ENCODE results near the gene USP53. TPM values are rescaled to one million over a fixed set of nuclear protein-coding genes. Genes with fewer than 3 reads are reported as not detected.
A peak's percentile ranks its signal among the peaks of the same experiment; 100 is the strongest.

The USP53 gene
- polyA plus RNA-seq, 2 of the 4 experiments (the other 2 are of a cell fraction): 10.2 to 50.7 TPM

GRCh38 chr4:119284876-119285780, 72.6 kb downstream of the USP53 start:
- Histone ChIP-seq H3K27ac (peak overlapping the region; percentile 31 to 49; a peak in 4 of 6 replicates), H3K4me2 (peak overlapping the region; percentile 68), H3K4me3 (peak overlapping the region; percentile 10; the same call in 2 of the 3 replicates), H3K9me3 (no peaks in the 10 kb centered on the region), H3K4me1 (peaks cover 33% of the 10 kb centered on the region; the same call in 2 of the 3 replicates)
- TF ChIP-seq MAFK (IDR thresholded peaks at IDR 0.05; ENCODE audit: partially characterized antibody): peak; percentile 91
- TF ChIP-seq, protein P1, sequence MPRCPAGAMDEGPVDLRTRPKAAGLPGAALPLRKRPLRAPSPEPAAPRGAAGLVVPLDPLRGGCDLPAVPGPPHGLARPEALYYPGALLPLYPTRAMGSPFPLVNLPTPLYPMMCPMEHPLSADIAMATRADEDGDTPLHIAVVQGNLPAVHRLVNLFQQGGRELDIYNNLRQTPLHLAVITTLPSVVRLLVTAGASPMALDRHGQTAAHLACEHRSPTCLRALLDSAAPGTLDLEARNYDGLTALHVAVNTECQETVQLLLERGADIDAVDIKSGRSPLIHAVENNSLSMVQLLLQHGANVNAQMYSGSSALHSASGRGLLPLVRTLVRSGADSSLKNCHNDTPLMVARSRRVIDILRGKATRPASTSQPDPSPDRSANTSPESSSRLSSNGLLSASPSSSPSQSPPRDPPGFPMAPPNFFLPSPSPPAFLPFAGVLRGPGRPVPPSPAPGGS (IDR thresholded peaks at IDR 0.05): no peak
- CTCF ChIA-PET: no interaction called here
- peak; percentile 47 to 67; a peak in 4 of 6 replicates for ATAC-seq
- DNase-seq (ENCODE audit: low read depth in 1 of 2, low spot score in 1 of 2): peak in 1 of 2 experiments; percentile 11
- 1% methylated on average over 4 of the region's 4 CpGs for WGBS (ENCODE audit: missing lambda C conversion rate)
- POLR2A ChIA-PET: no interaction called here
- FAIRE-seq: no peak

GRCh38 chr4:119286377-119287002, 74.0 kb downstream of the USP53 start:
- Histone ChIP-seq H3K9me3 (no peaks in the 10 kb centered on the region), H3K27ac (0 out of 6 replicates have a peak overlapping the region, but pooled peaks of 1 of the 2 experiments have one; percentile 59), H3K4me3 (no peak overlapping the region), H3K4me2 (peak overlapping the region; percentile 68; the same call in 2 of the 3 replicates), H3K4me1 (peaks cover 31% of the 10 kb centered on the region; the same call in 2 of the 3 replicates)
- 20% methylated on average over 3 of the region's 3 CpGs for WGBS (ENCODE audit: missing lambda C conversion rate)
- no peak for TF ChIP-seq GATA3 (IDR thresholded peaks at IDR 0.05; ENCODE audit: borderline replicate concordance)
- TF ChIP-seq, protein P2, sequence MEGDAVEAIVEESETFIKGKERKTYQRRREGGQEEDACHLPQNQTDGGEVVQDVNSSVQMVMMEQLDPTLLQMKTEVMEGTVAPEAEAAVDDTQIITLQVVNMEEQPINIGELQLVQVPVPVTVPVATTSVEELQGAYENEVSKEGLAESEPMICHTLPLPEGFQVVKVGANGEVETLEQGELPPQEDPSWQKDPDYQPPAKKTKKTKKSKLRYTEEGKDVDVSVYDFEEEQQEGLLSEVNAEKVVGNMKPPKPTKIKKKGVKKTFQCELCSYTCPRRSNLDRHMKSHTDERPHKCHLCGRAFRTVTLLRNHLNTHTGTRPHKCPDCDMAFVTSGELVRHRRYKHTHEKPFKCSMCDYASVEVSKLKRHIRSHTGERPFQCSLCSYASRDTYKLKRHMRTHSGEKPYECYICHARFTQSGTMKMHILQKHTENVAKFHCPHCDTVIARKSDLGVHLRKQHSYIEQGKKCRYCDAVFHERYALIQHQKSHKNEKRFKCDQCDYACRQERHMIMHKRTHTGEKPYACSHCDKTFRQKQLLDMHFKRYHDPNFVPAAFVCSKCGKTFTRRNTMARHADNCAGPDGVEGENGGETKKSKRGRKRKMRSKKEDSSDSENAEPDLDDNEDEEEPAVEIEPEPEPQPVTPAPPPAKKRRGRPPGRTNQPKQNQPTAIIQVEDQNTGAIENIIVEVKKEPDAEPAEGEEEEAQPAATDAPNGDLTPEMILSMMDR (IDR thresholded peaks at IDR 0.05): peak; percentile 66
- TF ChIP-seq, protein P3, sequence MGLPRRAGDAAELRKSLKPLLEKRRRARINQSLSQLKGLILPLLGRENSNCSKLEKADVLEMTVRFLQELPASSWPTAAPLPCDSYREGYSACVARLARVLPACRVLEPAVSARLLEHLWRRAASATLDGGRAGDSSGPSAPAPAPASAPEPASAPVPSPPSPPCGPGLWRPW (IDR thresholded peaks at IDR 0.05): no peak
- no peak for TF ChIP-seq FOSL2 (IDR thresholded peaks at IDR 0.05)
- TF ChIP-seq FOSL2 (CRISPR knock-in tag; IDR thresholded peaks at IDR 0.05): no peak
- TF ChIP-seq, protein P1 (IDR thresholded peaks at IDR 0.05): no peak
- no peak for TF ChIP-seq RFX5 (IDR thresholded peaks at IDR 0.05)
- TF ChIP-seq SMC3 (IDR thresholded peaks at IDR 0.05): peak; percentile 84
- TF ChIP-seq BHLHE40 (IDR thresholded peaks at IDR 0.05; ENCODE audit: low read depth, low read length): no peak
- TF ChIP-seq RAD21 (conservative IDR thresholded peaks at IDR 0.05 in 1 of 2, IDR thresholded peaks at IDR 0.05 in 1 of 2): peak; percentile 77
- DNase-seq (ENCODE audit: low read depth in 1 of 2, low spot score in 1 of 2) (peak in 1 of 2 experiments; percentile 64), FAIRE-seq (no peak), ATAC-seq (no peak)
- POLR2A ChIA-PET: no interaction called here
- CTCF ChIA-PET: interaction anchor here (0.9 to 1.0 kb wide), 7 partner anchors 13 to 305 kb away, joined by 3 to 6 read pairs (median 4); no protein-coding TSS in a partner anchor

DNA sequence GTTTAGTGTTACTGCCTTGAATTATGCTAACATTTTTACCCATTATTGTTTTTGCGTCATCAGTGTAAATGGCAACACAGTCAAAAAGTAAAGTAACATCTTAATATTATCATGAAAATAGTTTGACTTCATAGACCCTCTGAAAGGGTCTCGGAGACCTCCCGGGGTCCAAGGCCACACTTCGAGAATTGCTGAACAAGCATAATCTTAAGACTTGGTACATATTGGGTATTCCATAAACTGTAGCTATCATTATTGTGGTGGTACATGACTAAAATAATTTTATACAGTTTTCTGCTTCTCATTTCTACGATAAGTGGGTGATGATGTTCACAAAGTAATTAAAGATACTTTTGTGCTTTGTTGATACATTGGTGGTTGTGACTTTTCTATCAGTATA, 76.8 kb downstream of the USP53 start:
- CTCF ChIA-PET: interaction anchor here (0.8 to 1.0 kb wide), 3 partner anchors 9 to 308 kb away, joined by 3 to 6 read pairs (median 3); no protein-coding TSS in a partner anchor

More for the DNA sequence above, 76.8 kb downstream of the USP53 start:
- no peak overlapping the region for H3K4me2 ChIP-seq
- WGBS (ENCODE audit: missing lambda C conversion rate): 97% methylated on average over 5 of the region's 5 CpGs
- FAIRE-seq (no peak), DNase-seq (ENCODE audit: low read depth in 1 of 2, low spot score in 1 of 2) (no peak), ATAC-seq (no peak)
- no peak overlapping the region for H3K4me3 ChIP-seq
- POLR2A ChIA-PET: interaction anchor here (1.4 kb wide), 1 partner anchor 77 kb away, joined by 4 read pairs; the partner anchor contains the start of gene USP53
- TF ChIP-seq FOSL2 (IDR thresholded peaks at IDR 0.05) (no peak), FOSL2 (CRISPR knock-in tag; IDR thresholded peaks at IDR 0.05) (no peak), MAFK (IDR thresholded peaks at IDR 0.05; ENCODE audit: partially characterized antibody) (peak; percentile 89)
- H3K27ac ChIP-seq: no peak overlapping the region
- H3K9me3 ChIP-seq: no peaks in the 10 kb centered on the region
- H3K4me1 ChIP-seq: peaks cover 23% of the 10 kb centered on the region; the same call in 2 of the 3 replicates

Data from A549 (cell line).